GM18867 (cell line): ENCODE results near the gene HOXB8.

Experiments
- ATAC-seq: cut with Tn5 transposase; IDR thresholded peaks from one replicate; pipeline ENCODE4 v1.9.1; 2021; ENCODE audit warnings: mild to moderate bottlenecking, moderate library complexity; ENCODE audit not compliant: unreplicated experiment

Gene HOXB8

GRCh38 chr17:48596735-48597527 lies 18.2 kb downstream of the HOXB8 start:
- no peak for ATAC-seq

- ATAC-seq: no peak
Observed at GRCh38 chr17:48596000-48596734, 18.9 kb downstream of the HOXB8 start.

- no peak for ATAC-seq
Observed at GRCh38 chr17:48595278-48595999, 19.7 kb downstream of the HOXB8 start.

- ATAC-seq: no peak
Observed at GRCh38 chr17:48594538-48595277, 20.4 kb downstream of the HOXB8 start.

GRCh38 chr17:48593840-48594537 lies 21.1 kb downstream of the HOXB8 start:
- no peak for ATAC-seq

GRCh38 chr17:48593126-48593829 lies 21.8 kb downstream of the HOXB8 start, which contains the start of gene HOXB5:
Gene HOXB5 (minus strand): TSS chr17:48593779. CDS start chr17:48593682, 97 bp downstream.
- ATAC-seq: no peak

- no peak for ATAC-seq
Observed at GRCh38 chr17:48592577-48592976, 22.5 kb downstream of the HOXB8 start.

- ATAC-seq: no peak
Observed at GRCh38 chr17:48592057-48592514, 23.0 kb downstream of the HOXB8 start.

- ATAC-seq: no peak
Observed at GRCh38 chr17:48591255-48592056, 23.6 kb downstream of the HOXB8 start.

- no peak for ATAC-seq
Observed at GRCh38 chr17:48590607-48591161, 24.4 kb downstream of the HOXB8 start.

GRCh38 chr17:48589831-48590606 lies 25.1 kb downstream of the HOXB8 start, which contains the start of gene HOXB3:
Gene HOXB3 (minus strand): TSS chr17:48590241. CDS start chr17:48552474, 37,767 bp downstream.
- no peak for ATAC-seq

GRCh38 chr17:48589060-48589830 lies 25.8 kb downstream of the HOXB8 start:
- ATAC-seq: no peak

- no peak for ATAC-seq
Observed at GRCh38 chr17:48588528-48588927, 26.6 kb downstream of the HOXB8 start.

GRCh38 chr17:48588074-48588415 lies 27.0 kb downstream of the HOXB8 start:
- no peak for ATAC-seq

- ATAC-seq: no peak
Observed at GRCh38 chr17:48587276-48588073, 27.6 kb downstream of the HOXB8 start.
